ENCODE results near the gene PHLPP1.

PHLPP1 gene

GRCh38 chr18:62900132-62900883 lies 185.0 kb downstream of the PHLPP1 start:
- Histone ChIP-seq H2BK120ac (ENCODE audit: low read depth, low read length) (no peak overlapping the region), H4K8ac (ENCODE audit: low read depth, low read length) (no peak overlapping the region), H3K9ac (ENCODE audit: low read depth, low read length, poor library complexity) (no peak overlapping the region), H3K9me3 (replicated peaks in 1 of 2; ENCODE audit: control insufficient read depth in 2 of 2, insufficient read depth in 1 of 2, low read depth in 1 of 2, low read length in 2 of 2) (peaks cover 0 to 2% of the 10 kb centered on the region in 2 donors), H2BK15ac (ENCODE audit: low read length) (no peak overlapping the region), H3K14ac (ENCODE audit: low read length) (no peak overlapping the region), H2AFZ (ENCODE audit: low read length) (no peak overlapping the region), H3K27me3 (ENCODE audit: control insufficient read depth in 3 of 3, insufficient read depth in 3 of 3, low read depth in 1 of 3, low read length in 3 of 3) (no peaks in the 10 kb centered on the region), H4K91ac (ENCODE audit: low read depth, low read length, poor library complexity) (no peak overlapping the region), H2BK5ac (ENCODE audit: low read length) (no peak overlapping the region), H2AK5ac (ENCODE audit: low read depth, low read length) (no peak overlapping the region), H3K4me2 (ENCODE audit: insufficient read depth, low read length, poor library complexity, severe bottlenecking) (no peak overlapping the region), H3K4me3 (ENCODE audit: low read length in 2 of 2) (no peak overlapping the region), H3K79me1 (ENCODE audit: low read depth, low read length) (no peaks in the 10 kb centered on the region), H3K36me3 (replicated peaks in 1 of 2; ENCODE audit: control insufficient read depth in 2 of 2, insufficient read depth in 2 of 2, low read length in 2 of 2) (peaks cover 10 to 89% of the 10 kb centered on the region in 2 donors), H3K4ac (ENCODE audit: low read length) (no peak overlapping the region), H3K27ac (replicated peaks; ENCODE audit: low read length) (no peak overlapping the region), H2BK12ac (ENCODE audit: low read length) (no peak overlapping the region), H3K23ac (ENCODE audit: low read depth, low read length, poor library complexity) (no peak overlapping the region), H3K4me1 (ENCODE audit: control insufficient read depth in 2 of 2, insufficient read depth in 1 of 2, low read depth in 1 of 2, low read length in 2 of 2) (no peaks in the 10 kb centered on the region), H3K18ac (ENCODE audit: low read length) (no peak overlapping the region)
- no CpG with 5 or more reads among the region's 7 CpGs for WGBS, 2 donors (ENCODE audit: extremely low coverage in 2 of 2, insufficient read length in 2 of 2, insufficient replicate concordance in 1 of 2)
- DNase-seq (ENCODE audit: low spot score), result no peak

- WGBS, 2 donors (ENCODE audit: extremely low coverage in 2 of 2, insufficient read length in 2 of 2, insufficient replicate concordance in 1 of 2), result no CpG with 5 or more reads among the region's 5 CpGs
- Histone ChIP-seq H3K4me1 (ENCODE audit: control insufficient read depth in 2 of 2, insufficient read depth in 1 of 2, low read depth in 1 of 2, low read length in 2 of 2) (no peaks in the 10 kb centered on the region), H4K8ac (ENCODE audit: low read depth, low read length) (no peak overlapping the region), H3K4me3 (ENCODE audit: low read length in 2 of 2) (no peak overlapping the region), H2BK15ac (ENCODE audit: low read length) (no peak overlapping the region), H3K23ac (ENCODE audit: low read depth, low read length, poor library complexity) (no peak overlapping the region), H3K14ac (ENCODE audit: low read length) (no peak overlapping the region), H3K18ac (ENCODE audit: low read length) (no peak overlapping the region), H4K91ac (ENCODE audit: low read depth, low read length, poor library complexity) (no peak overlapping the region), H3K27ac (replicated peaks; ENCODE audit: low read length) (no peak overlapping the region), H3K4me2 (ENCODE audit: insufficient read depth, low read length, poor library complexity, severe bottlenecking) (no peak overlapping the region), H2BK12ac (ENCODE audit: low read length) (no peak overlapping the region), H3K4ac (ENCODE audit: low read length) (no peak overlapping the region), H3K9ac (ENCODE audit: low read depth, low read length, poor library complexity) (no peak overlapping the region), H2AFZ (ENCODE audit: low read length) (no peak overlapping the region), H3K79me1 (ENCODE audit: low read depth, low read length) (no peaks in the 10 kb centered on the region), H3K27me3 (ENCODE audit: control insufficient read depth in 3 of 3, insufficient read depth in 3 of 3, low read depth in 1 of 3, low read length in 3 of 3) (no peaks in the 10 kb centered on the region), H3K36me3 (replicated peaks in 1 of 2; ENCODE audit: control insufficient read depth in 2 of 2, insufficient read depth in 2 of 2, low read length in 2 of 2) (peaks cover 10 to 75% of the 10 kb centered on the region in 2 donors), H2BK120ac (ENCODE audit: low read depth, low read length) (no peak overlapping the region), H2BK5ac (ENCODE audit: low read length) (no peak overlapping the region), H2AK5ac (ENCODE audit: low read depth, low read length) (no peak overlapping the region), H3K9me3 (replicated peaks in 1 of 2; ENCODE audit: control insufficient read depth in 2 of 2, insufficient read depth in 1 of 2, low read depth in 1 of 2, low read length in 2 of 2) (peaks cover 0 to 7% of the 10 kb centered on the region in 2 donors)
- DNase-seq (ENCODE audit: low spot score), result no peak
Observed at GRCh38 chr18:62902776-62903175, 187.4 kb downstream of the PHLPP1 start.

GRCh38 chr18:62904396-62905285 lies 189.3 kb downstream of the PHLPP1 start:
- Histone ChIP-seq H3K27ac (replicated peaks; ENCODE audit: low read length) (no peak overlapping the region), H3K27me3 (ENCODE audit: control insufficient read depth in 3 of 3, insufficient read depth in 3 of 3, low read depth in 1 of 3, low read length in 3 of 3) (no peaks in the 10 kb centered on the region), H2BK5ac (ENCODE audit: low read length) (no peak overlapping the region), H2BK15ac (ENCODE audit: low read length) (no peak overlapping the region), H3K36me3 (replicated peaks in 1 of 2; ENCODE audit: control insufficient read depth in 2 of 2, insufficient read depth in 2 of 2, low read length in 2 of 2) (peaks cover 9 to 57% of the 10 kb centered on the region in 2 donors), H3K9me3 (replicated peaks in 1 of 2; ENCODE audit: control insufficient read depth in 2 of 2, insufficient read depth in 1 of 2, low read depth in 1 of 2, low read length in 2 of 2) (peaks cover 0 to 7% of the 10 kb centered on the region in 2 donors), H2BK120ac (ENCODE audit: low read depth, low read length) (no peak overlapping the region), H3K4ac (ENCODE audit: low read length) (no peak overlapping the region), H3K4me3 (ENCODE audit: low read length in 2 of 2) (no peak overlapping the region), H3K18ac (ENCODE audit: low read length) (no peak overlapping the region), H3K14ac (ENCODE audit: low read length) (no peak overlapping the region), H2BK12ac (ENCODE audit: low read length) (no peak overlapping the region), H2AFZ (ENCODE audit: low read length) (no peak overlapping the region), H3K4me1 (ENCODE audit: control insufficient read depth in 2 of 2, insufficient read depth in 1 of 2, low read depth in 1 of 2, low read length in 2 of 2) (no peaks in the 10 kb centered on the region), H2AK5ac (ENCODE audit: low read depth, low read length) (no peak overlapping the region), H4K91ac (ENCODE audit: low read depth, low read length, poor library complexity) (no peak overlapping the region), H3K79me1 (ENCODE audit: low read depth, low read length) (no peaks in the 10 kb centered on the region), H3K9ac (ENCODE audit: low read depth, low read length, poor library complexity) (no peak overlapping the region), H3K23ac (ENCODE audit: low read depth, low read length, poor library complexity) (no peak overlapping the region), H4K8ac (ENCODE audit: low read depth, low read length) (no peak overlapping the region), H3K4me2 (ENCODE audit: insufficient read depth, low read length, poor library complexity, severe bottlenecking) (no peak overlapping the region)
- WGBS, 2 donors (ENCODE audit: extremely low coverage in 2 of 2, insufficient read length in 2 of 2, insufficient replicate concordance in 1 of 2), result no CpG with 5 or more reads among the region's 2 CpGs
- DNase-seq (ENCODE audit: low spot score), result no peak

- Histone ChIP-seq H3K23ac (ENCODE audit: low read depth, low read length, poor library complexity) (no peak overlapping the region), H3K4me2 (ENCODE audit: insufficient read depth, low read length, poor library complexity, severe bottlenecking) (no peak overlapping the region), H2AK5ac (ENCODE audit: low read depth, low read length) (no peak overlapping the region), H3K36me3 (replicated peaks in 1 of 2; ENCODE audit: control insufficient read depth in 2 of 2, insufficient read depth in 2 of 2, low read length in 2 of 2) (peaks cover 0 to 35% of the 10 kb centered on the region in 2 donors), H3K18ac (ENCODE audit: low read length) (no peak overlapping the region), H4K91ac (ENCODE audit: low read depth, low read length, poor library complexity) (no peak overlapping the region), H2BK12ac (ENCODE audit: low read length) (no peak overlapping the region), H3K9ac (ENCODE audit: low read depth, low read length, poor library complexity) (no peak overlapping the region), H4K8ac (ENCODE audit: low read depth, low read length) (no peak overlapping the region), H3K9me3 (replicated peaks in 1 of 2; ENCODE audit: control insufficient read depth in 2 of 2, insufficient read depth in 1 of 2, low read depth in 1 of 2, low read length in 2 of 2) (no peaks in the 10 kb centered on the region), H2BK15ac (ENCODE audit: low read length) (no peak overlapping the region), H3K27ac (replicated peaks; ENCODE audit: low read length) (no peak overlapping the region), H2AFZ (ENCODE audit: low read length) (no peak overlapping the region), H2BK120ac (ENCODE audit: low read depth, low read length) (no peak overlapping the region), H3K27me3 (ENCODE audit: control insufficient read depth in 3 of 3, insufficient read depth in 3 of 3, low read depth in 1 of 3, low read length in 3 of 3) (no peaks in the 10 kb centered on the region), H2BK5ac (ENCODE audit: low read length) (no peak overlapping the region), H3K4me3 (ENCODE audit: low read length in 2 of 2) (no peak overlapping the region), H3K4ac (ENCODE audit: low read length) (no peak overlapping the region), H3K79me1 (ENCODE audit: low read depth, low read length) (no peaks in the 10 kb centered on the region), H3K14ac (ENCODE audit: low read length) (no peak overlapping the region), H3K4me1 (ENCODE audit: control insufficient read depth in 2 of 2, insufficient read depth in 1 of 2, low read depth in 1 of 2, low read length in 2 of 2) (no peaks in the 10 kb centered on the region)
- WGBS, 2 donors (ENCODE audit: extremely low coverage in 2 of 2, insufficient read length in 2 of 2, insufficient replicate concordance in 1 of 2), result no CpG with 5 or more reads among the region's 2 CpGs
- DNase-seq (ENCODE audit: low spot score), result no peak
Observed at GRCh38 chr18:62912885-62913284, 197.5 kb downstream of the PHLPP1 start.

All from neuronal stem cell (in vitro differentiated cells).